ENCODE data around the gene CAV3.
A peak's percentile ranks its signal among the peaks of the same experiment; 100 is the strongest.

Gene CAV3

DNA sequence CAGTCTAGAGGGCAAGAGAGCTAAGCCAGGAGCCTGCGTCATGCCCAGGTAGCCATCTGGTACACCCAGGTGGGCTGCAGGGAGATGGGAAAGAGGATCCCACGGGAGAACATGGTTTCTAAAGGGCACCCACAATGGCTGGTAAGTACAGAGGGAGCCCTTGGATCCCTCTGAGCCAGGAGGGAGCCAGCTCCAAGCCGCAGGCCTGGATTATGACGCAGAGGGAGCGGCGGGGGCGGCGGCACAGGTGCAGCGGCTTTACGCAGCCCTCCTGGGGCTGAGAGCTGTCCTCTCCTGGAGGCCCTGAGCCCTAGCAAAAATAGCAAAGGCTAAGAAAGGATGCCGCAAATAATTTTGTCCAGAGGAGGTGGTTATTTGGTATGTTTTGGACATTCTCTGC lies 2.8 kb downstream of the CAV3 start:
- no peak for DNase-seq (ENCODE audit: low spot score)

DNA sequence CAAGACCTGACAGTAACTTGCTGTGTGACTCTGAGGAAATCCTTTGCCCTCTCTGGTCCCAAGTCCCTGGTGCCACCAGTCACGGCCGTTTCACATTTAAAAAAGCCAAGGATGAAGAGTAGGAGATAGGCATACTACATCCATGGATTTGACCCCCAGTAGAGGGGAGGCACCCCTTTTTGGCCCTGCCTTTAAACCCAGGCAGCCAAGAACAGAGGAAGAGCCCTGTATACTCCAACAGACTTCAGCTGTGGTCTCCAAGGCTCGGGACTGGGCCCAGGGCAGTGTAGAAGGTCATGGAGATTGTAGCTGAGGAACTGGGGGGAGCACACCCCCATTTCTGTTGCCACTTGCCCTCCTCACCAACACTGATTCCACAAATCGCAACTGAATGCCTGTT lies 3.7 kb downstream of the CAV3 start:
- no peak for DNase-seq (ENCODE audit: low spot score)

DNA sequence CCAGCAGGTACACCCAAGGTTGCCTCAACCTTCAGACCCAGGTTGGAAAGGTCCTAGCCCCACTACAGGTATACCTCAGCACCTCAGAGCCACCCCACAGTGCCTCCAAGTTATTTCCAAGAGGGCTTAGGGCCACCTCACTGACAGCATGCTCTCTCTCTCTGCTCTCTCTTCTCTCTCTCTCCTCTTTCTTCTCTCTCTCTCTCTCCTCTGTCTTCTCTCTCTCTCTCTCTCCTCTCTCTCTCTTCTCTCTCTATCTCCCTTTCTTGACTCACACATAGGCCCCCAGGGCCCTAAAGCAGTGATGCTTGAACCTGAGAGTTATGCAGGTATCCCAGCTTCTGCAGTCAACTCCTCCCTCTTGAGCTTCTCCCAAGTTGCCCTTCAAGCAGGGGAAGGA lies 4.2 kb downstream of the CAV3 start:
- DNase-seq (ENCODE audit: low spot score), result no peak

DNA sequence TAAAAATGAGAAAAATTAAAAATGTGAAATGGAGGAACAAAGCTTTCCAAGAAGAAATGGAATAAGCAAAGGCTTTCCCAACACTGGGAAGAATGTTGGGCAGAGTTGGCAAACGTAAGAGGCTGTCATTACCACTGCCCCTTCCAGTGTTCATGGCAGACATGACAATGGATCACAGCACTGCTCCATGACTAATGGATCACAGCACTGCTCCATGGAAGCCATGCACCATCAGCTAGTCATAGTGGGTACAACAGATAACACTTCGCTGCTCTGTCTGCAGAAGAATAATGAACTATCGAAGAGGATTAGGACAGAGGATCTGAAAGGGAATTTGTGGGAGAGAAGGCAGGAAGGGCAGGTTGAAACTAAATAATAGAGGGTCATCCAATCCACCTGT lies 5.0 kb downstream of the CAV3 start:
- DNase-seq (ENCODE audit: low spot score), result no peak

DNA sequence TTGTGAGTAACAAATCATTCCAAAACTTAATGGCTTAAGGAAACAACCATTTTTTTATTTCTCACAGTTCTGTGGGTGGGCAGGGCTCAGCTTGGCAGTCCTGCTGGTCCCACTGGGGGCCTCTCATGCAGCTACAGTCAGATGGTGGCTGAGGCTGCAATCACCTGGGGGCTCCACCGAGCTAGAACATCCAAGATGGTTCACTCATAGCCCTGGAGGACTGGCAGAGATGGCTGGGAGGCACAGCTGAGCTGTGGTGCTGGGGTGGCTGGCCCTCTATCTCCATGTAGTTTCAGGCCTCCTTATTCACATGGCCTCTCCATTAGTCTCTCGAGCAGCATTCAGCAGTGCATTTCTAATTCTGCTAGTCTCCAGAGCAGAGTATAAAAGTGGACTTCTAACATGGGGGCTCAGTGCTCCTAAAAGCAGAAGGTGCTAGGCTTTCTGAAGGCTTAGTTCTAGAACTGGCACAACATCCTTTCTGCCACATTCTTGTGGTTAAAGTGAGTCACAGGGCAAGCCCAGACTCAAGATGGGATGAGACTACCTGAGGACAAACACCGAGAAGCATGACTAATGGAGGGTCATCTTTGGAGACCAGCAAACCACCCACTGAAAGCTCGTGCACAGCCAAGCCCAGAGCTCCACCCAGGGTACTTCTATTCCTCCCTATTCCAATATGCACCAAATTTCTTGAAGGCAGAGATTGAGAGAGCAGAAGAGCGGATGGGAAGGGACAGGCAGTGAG lies 6.3 kb downstream of the CAV3 start:
- DNase-seq (ENCODE audit: low spot score), result no peak

DNA sequence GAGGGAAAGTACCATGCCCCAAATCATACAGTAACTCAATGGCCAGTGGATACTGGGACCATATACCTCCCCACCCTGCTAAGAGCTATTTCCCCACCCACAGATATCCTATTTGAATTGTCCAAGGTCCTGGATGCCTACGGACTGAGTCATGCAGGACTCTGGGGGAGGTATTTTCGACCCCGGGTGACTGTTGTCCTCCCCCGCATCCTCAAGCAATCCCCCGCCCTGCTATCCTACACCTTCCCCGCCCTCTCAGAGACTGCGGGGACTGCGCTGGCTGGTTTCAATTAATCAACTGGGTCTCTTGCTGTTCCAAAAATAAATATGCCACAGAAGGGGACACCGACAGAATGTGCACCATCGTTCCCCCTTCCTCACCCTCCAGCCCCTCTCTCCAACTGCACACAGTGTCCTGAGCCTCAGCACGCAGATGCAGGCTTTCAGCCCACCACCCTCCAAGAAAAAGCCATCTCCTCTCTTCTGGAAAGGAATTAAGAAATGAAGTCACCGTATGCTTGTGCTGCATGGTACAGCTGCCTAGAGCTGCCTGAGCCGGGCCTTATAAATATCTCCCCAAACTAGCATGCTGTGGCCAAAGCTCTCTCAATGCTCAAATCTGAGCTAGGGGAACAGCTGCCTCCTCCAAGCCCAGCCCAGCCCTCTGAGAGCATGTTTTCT lies 8.1 kb downstream of the CAV3 start:
- no peak for DNase-seq (ENCODE audit: low spot score)

DNA sequence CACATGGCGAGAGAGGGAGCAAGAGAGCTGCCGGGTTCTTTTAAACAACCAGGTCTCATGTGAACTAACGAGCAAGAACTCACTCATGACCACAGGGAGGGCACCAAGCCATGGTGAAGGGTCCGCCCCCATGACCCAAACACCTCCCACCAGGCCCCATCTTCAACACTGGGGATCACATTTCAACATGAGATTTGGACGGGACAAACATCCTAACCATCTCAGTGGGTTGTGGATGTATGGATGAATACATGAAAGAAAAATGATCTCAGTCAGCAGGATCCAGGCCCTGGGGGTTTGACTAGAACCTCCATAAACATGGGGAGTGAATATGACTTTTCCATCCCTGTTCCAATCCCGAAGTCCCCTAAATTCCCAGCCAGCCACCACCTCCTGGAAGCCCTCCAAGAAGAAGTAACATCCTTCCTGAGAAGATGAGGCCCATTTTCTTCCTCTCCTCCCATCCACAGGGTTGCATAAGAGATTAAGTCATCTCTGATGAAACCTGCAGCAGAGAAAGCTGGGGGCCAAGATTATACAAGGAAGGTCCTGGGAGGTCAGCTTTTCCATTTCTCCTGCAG lies 9.5 kb downstream of the CAV3 start:
- DNase-seq (ENCODE audit: low spot score), result no peak

DNA sequence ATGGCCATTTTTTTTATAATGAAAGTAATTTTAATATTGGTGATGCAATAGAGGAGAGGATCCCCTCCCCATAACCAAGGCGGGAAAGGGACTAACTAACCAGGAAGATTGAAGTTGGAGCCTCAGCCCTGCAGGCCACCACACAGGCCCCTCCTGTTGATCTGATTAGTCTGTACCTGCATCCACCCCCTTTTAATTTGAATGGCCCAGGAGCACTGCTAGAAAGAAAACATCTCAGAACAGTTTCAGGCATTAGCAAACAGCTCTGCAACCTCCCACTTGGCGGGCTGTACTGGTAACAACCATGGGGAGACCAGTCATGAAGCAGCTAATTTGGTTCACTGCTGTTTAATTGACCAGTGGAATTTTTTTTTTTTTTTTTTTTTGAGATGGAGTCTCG lies 10.3 kb downstream of the CAV3 start:
- DNase-seq (ENCODE audit: low spot score), result no peak

DNA sequence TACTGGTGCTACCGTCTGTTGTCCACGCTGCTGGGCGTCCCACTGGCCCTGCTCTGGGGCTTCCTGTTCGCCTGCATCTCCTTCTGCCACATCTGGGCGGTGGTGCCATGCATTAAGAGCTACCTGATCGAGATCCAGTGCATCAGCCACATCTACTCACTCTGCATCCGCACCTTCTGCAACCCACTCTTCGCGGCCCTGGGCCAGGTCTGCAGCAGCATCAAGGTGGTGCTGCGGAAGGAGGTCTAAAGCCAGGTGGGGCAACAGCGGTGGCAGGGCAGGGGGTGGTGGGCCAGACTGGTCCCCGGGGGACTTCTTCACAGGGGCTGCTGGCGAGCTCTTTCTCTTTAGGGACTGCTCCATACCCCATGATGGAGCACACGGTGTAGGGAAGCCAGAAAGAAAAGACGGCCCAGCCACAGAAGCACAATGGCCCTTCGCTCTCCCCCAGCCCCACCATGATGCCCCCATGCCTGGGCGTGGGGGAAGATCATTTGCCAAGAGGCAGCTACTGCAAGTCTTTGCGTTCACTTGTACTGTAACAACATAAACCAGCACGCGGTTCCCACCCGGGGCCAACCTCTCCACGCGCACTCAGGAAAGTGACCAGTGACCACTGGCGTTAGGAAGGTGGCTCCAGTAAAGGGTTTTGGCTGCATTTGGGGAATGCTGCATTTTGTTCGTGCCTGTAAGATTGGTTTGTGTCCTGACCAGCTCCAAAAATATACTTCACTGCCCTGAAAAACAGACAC lies 12.2 kb downstream of the CAV3 start:
- no peak for DNase-seq (ENCODE audit: low spot score)

DNA sequence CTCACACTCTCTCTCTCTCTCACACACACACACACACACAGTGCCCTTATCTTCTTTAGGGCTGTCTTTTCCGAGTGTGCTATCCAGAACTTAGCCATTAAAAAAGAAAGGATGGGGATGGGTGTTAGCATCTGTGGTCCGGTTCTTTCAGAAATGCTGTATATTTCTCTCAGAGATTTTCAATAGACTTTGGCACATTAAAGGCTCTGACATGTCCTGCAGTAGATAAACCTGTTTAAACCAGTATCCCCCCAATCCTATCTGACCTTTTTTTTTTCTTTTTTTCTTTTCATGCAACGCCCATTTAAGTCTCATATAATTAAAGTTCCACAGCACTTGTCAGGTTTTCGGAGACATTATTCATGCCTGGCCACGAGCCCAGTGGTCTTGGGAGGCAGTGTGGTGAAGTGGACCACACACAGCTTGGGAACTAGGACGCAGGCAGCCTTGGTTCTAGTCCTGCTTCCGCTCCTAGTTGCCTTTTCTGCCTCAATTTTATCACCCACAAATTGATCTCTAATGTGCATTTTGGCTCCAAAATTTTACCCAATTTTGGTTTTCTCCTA lies 13.3 kb downstream of the CAV3 start:
- DNase-seq (ENCODE audit: low spot score), result no peak

DNA sequence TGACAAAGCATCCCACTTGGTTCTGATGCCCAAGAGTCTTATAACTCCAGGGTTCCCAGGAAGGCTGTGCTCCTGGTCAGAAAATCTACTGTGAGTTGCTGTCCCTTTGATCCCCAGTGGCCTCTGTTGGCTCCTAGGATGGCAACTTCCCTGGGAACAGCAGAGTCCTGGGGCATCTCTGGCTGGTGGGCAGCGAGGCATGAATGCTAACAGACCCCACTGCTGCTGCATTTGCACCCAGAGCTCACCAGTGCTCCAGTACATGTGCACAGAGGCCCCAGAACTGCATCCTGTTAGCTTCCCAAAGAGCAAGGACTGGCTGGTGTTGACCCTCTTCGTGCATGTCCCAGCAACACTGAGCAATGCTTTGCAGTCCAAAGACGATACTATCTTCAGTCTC lies 15.7 kb downstream of the CAV3 start:
- no peak for DNase-seq (ENCODE audit: low spot score)

DNA sequence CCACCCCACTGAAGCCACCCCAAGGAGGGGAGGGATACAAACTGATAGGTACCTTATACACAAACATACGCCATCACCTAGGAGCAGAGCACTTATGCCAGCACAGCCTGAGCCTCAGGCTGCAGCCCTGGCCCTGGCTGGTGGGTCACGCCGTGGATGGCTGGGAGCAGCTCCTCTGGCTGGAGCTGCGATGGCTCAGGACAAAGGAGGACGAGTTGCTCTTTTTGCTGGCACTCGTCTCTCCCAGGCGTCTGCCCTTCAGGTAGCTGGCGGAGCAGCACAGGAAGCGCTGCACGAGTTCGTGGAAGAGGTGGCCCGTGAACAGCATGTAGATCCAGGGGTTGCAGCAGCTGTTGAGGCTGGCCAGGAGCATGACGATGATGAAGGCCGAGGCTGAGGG lies 19.2 kb downstream of the CAV3 start:
- no peak for DNase-seq (ENCODE audit: low spot score)

DNA sequence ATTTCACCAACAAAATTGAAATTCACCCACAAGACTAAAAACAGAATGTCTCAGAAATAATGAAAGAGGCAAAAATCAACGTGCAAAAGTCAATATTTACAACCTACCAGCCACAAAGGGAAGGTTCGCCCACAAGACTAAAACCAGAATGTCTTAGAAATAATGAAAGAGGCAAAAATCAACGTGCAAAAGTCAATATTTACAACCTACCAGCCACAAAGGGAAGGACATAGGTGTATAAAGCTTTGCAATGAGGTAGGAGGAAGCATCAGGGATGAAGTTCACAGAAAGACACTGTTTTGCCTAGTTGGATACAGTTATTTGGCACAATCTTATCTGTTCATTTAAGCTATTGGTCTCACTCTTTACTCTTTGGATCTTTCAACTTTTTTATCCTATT lies 21.5 kb downstream of the CAV3 start:
- no peak for DNase-seq (ENCODE audit: low spot score)

DNA sequence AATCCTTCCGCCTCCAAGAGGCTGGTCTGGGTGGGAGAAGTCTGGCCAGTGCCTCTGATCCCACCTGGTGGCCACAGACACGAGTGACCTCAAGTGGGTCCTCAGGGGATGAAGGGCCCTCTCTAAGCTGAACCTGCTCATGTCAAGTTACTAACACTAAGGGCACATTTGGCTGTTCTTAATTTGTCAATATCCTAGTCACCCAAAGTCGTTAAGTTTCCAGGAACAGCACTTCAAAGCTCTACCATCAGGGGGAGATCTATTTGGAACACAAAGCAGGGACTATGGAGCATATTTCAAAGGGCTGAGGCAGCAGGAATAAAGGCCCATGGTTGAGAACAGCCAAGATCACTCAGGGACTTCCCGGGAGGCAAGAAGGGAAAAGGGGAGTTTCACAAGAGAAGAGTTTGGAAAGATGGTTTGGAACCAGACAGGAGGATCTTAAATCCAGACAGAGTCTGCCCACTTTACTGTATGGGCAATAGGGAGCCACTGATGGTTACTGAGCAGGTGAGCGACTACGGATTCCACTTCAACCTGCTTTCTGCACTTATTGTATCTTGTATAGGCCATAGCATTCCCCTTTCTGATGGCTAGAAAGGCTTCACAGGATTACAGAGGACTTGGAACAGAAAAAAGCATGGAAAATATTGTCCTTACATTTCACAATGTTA lies 22.1 kb downstream of the CAV3 start:
- peak; percentile 3 for DNase-seq (ENCODE audit: low spot score)

DNA sequence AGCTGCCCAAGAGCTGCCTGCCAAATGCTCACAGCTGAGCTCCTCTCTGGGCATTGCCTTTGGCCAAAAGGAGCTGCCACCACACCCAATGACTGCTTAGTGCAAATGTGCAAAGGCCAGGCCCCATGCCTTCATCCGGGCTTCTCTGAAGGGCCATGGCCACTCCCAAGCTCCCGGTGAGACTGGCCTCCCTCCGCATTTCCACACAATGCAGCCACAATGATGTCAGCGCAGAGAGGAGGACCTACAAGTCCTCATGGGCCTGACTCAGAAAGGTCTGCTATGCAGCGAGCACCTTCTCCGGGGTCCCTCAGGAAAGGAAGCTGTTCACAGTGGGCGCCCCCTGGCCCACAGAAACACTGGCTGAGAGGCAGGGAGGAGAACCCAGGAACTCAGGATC lies 23.1 kb downstream of the CAV3 start:
- no peak for DNase-seq (ENCODE audit: low spot score)

DNA sequence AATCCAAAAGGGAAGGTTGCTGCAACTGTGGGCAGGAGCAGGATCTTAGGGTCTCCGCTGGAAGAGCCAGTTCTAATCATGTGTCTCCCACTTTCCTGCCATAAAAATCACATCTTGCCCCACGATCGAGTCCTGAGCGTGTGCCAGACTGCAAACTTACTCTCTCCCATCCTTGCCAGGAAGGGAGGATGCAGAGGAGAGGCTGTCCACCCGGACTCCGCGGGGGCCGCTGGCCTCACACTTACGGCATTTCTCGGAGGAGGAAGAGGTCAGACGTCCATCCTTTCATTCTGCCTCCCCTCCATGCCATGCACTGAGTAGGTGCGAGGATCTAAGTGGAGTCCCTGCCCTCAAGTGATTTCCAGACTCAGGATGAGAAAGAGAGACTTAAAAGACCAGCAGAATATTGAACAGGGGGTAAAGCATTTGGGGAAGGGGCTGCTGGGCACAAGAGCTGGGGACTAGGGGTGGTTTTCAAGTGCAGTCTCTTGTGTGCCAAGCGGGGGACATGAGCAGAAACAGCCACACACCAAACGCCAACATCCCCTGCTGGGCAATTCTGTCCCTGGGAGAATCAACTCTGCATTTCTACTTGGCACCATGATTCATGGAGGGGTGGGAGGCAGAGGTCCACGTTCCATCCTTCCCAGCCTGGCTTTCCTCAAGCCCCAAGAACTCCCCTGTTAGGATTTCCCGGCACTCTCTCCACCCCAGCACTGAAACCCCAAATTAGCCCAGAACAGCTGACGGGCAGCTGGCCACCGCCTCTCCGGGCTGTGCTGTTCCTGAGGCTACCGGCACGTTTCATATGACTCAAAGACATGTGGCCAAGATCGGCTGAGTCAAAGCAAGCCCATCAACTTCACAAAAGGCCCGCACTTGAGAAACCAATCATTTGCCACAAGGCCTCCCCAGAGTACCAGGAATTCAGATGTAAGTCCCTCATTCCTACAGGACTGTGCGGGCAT lies 24.2 kb downstream of the CAV3 start:
- DNase-seq (ENCODE audit: low spot score), result no peak

DNA sequence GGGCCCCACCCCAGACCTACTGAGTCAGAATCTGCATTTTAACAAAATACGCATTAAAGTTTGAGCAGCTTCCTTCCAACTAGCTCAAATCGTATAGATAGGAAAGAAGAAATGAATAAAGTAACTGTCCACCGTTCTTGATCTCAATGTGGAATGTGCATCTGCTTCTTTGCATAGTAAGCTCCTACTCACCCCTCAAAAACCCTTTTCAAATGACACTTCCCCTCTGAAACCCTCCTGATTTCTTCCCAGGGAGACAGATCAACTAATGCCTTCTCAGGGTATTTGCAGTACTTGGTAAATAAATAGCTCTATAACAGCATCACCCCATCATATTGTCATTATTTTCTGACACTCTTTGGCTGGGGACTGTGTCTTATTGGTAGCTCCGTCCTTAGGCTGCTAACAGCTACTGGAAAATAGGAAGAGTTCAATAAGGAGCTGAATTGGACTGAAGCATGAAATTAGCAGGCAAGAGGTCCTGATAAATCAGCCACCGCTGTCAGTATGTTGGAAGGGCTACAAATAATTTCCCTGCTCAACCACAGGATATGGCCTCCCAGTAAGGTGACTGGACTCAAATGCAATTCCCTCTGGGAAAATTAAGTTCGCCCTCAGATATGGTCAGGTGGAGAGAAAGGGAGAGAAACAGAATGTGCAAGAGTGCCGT lies 25.6 kb downstream of the CAV3 start:
- no peak for DNase-seq (ENCODE audit: low spot score)

DNA sequence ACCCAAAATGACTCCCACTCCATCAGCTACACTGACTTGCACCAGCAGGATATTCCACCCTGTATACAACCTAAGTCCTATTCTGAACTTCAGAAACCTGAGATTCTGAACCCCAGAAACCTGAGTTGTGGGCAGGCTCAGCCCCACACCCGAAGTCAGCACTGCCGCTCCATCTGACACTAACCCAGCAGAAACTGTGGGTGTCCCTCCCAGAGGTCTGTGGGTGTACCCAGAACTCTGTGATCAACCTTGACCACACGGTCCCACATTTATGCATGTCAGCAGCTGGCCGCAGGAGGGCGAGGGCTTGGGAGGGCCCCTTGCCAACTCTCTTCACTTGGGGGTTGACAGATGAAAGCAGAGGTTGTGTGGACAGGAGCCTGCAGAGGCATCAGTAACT lies 26.5 kb downstream of the CAV3 start:
- no peak for DNase-seq (ENCODE audit: low spot score)

DNA sequence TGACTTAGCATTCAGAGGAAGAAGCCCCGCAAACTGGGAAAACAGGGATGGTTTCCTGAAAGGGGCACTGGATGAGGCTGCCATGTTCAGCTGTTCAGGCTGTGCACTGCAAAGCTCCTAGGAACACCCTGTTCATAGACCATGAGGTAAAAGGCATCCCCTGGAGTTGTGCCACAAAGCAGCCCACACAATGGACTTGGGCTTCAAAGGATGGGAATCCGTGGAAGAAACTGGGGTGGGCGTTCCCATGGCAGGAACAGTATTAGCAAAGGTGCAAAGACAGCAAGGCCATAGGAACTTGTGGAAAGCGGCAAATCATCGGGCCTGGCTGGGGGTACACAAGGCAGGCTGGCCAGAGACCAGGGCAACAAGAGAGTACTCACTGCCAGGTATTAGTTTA lies 26.9 kb downstream of the CAV3 start:
- no peak for DNase-seq (ENCODE audit: low spot score)

DNA sequence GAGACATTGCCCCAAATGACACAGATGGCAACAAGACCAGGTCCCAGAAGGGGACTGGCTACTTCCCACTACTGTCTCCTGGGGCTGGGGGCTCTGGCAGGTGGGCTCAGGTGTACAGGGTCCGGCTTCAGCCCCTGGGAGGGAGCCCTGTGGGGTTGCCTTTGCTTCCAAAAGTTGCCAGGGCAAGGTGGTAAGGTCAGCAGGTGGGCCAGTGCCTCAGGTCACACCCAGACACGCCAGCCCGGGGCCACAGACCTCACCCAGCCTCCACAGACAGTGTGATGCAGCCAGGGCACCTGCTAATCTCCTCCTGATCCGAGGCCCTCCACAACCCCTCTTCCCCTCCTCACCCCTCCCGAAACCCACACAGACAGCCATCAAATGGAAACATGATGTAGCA lies 28.3 kb downstream of the CAV3 start:
- no peak for DNase-seq (ENCODE audit: low spot score)

Measured in cerebellar cortex (tissue), 1 donor.